Immature natural killer cell (primary cell): ENCODE results near the gene FAM3A. TPM values are rescaled to one million over a fixed set of nuclear protein-coding genes. Genes with fewer than 3 reads are reported as not detected.
A peak's percentile ranks its signal among the peaks of the same experiment; 100 is the strongest.
"Not testable (repeated sequence)": the region's sequence is repeated elsewhere in the genome, so short reads cannot be mapped to it uniquely, and the experiment has no call there.

Experiments
- DNase-seq, 3 donors: peaks; one replicate each; pipeline ENCODE4 v3.0.0; 2022; ENCODE audit warnings: mixed read lengths in 1 of 3
- H3K27ac Mint-ChIP-seq, 6 donors: one replicate each; pipeline ENCODE4 v1.8.0; 2020; ENCODE audit warnings: mixed read lengths in 6 of 6, mild to moderate bottlenecking in 5 of 6, inconsistent platforms in 4 of 6, moderate library complexity in 3 of 6
- H3K27me3 Mint-ChIP-seq, 3 donors: one replicate each; pipeline ENCODE4 v1.8.0; 2020 to 2021; ENCODE audit warnings: low read depth in 3 of 3, mild to moderate bottlenecking in 3 of 3, mixed read lengths in 3 of 3, moderate library complexity in 3 of 3, inconsistent platforms in 1 of 3
- H3K36me3 Mint-ChIP-seq, 3 donors: one replicate each; pipeline ENCODE4 v1.8.0; 2020; ENCODE audit warnings: mixed read lengths in 3 of 3, inconsistent platforms in 2 of 3, mild to moderate bottlenecking in 2 of 3
- H3K4me1 Mint-ChIP-seq, 2 donors: one replicate each; pipeline ENCODE4 v1.8.0; 2020; ENCODE audit warnings: inconsistent platforms in 2 of 2, mild to moderate bottlenecking in 2 of 2, mixed read lengths in 2 of 2, moderate library complexity in 1 of 2
- H3K4me3 Mint-ChIP-seq, 5 donors: one replicate each; pipeline ENCODE4 v1.8.0; 2020; ENCODE audit warnings: mild to moderate bottlenecking in 5 of 5, mixed read lengths in 5 of 5, inconsistent platforms in 3 of 5, moderate library complexity in 3 of 5
- H3K9me3 Mint-ChIP-seq, 6 donors: one replicate each; pipeline ENCODE4 v1.8.0; 2020; ENCODE audit warnings: mild to moderate bottlenecking in 6 of 6, mixed read lengths in 6 of 6, inconsistent platforms in 4 of 6, moderate library complexity in 3 of 6
- polyA plus RNA-seq, 3 donors: library from polyadenylated mRNA; unstranded; fragments of 300-500 nt; fragmentation: Illumina TruSeq; gene quantifications; one replicate each; pipeline ENCODE4 v1.2.3, GENCODE V29; 2021

FAM3A gene
- polyA plus RNA-seq, 3 donors from 2014 or later = 27.1 to 31.3 (median 30.1) TPM

DNA sequence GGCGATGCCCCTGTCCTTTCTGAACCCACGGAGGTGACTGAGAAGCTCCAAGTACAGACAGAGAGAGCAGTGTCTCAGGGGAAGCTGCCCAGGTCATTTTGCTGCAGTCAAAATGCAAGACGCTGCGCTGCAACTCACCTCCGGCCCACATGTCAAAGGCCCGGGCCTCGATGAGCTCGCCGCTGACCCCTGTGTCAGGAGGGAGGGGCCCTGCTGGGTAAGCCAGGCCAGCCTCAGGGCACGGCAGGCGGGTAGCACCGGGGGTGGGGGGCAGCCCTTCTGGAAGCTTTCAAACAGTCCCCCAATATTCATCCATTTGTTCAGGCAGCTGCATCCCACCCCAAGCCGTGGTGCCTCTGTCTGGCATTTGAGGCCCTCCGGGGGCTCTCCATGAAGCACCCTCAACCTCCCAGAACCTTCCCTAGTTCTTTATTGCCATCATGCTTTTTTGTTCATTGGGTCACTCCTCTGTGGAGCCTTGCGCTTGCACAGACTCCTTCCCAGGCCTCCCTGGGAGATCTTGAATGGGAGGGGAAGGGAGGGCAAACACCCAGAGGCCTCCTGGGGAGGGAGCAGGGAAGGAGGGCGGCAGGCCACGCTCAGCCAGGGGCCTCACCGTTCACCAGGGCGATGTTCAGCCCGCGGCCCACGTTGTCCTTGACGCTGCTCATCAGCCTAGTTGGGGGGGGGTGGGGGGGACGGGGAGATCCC lies 8.2 kb downstream of the FAM3A start:
- H3K9me3 Mint-ChIP-seq = no peaks in the 10 kb centered on the region
- no peak overlapping the region for H3K27ac Mint-ChIP-seq
- peaks cover 0 to 6% (median 5%) of the 10 kb centered on the region in 3 donors for H3K36me3 Mint-ChIP-seq
- H3K4me1 Mint-ChIP-seq = peaks cover 9 to 13% of the 10 kb centered on the region in 2 donors
- peaks cover 2 to 5% (median 4%) of the 10 kb centered on the region in 3 donors for H3K27me3 Mint-ChIP-seq
- no peak for DNase-seq
- H3K4me3 Mint-ChIP-seq = no peak overlapping the region

DNA sequence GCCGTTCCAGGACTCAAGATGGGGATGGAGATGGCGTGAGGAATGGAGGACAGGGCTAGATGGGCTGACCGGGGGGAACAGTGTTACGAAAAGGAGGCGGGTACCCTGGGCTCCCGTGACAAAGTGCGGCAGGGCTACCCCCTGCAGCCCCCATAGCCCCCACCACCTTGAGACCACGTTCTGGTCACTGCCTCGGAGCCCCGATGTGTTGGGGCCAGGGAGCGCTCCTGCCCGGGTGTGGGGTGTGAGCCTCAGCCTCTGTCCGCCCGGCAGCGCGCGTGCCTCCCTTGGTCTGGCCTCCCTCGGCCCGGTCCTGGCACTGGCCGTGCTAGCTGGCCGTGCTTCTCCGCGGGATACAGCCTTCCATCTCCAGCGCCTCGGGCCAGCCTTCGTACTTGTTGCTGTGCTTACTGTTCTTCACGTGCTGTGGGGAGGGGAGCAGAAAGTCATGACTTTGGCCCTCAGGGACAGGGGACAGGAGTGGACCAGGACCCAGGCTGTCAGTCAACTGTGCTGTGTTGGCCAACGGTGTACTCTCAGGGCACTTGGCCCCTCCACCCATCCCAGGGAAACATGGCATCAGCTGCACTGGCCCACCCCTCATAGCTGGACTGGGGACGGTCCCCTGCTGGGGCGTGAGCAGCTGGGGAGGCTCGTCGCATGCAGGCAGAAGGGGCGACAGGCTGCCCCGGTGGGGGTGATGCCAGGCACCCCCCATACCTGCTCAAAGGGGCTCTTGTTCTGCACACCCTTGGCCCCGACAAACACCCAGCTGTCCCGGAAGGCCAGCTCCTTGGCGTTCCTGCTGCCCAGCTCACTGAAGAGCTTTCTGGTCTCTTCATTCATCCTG lies 9.3 kb downstream of the FAM3A start:
- Mint-ChIP-seq H3K4me3 (no peak overlapping the region), H3K36me3 (peaks cover 0 to 6% (median 5%) of the 10 kb centered on the region in 3 donors), H3K9me3 (no peaks in the 10 kb centered on the region), H3K27ac (no peak overlapping the region), H3K4me1 (peaks cover 7 to 11% of the 10 kb centered on the region in 2 donors), H3K27me3 (peaks cover 2 to 5% (median 4%) of the 10 kb centered on the region in 3 donors)
- DNase-seq = no peak

DNA sequence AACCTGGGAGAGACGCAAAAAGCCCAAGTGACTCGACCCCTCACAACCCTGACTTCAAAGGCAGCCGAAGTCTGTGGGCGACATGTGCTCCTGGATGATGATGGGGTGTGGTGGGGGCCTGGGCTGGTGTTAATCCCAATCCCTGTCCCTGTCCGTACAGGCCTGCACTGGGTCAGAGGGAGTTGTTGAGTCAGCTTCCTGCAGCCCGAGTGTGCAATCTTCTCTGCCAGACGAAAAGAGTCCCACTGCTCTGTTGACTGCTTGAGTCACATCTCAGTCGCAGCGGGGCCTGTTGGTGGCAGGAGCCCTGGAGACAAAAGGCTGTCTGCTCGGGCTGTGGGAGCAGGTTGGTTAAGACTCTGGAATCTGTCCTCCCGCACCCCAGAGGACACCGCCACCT lies 10.3 kb downstream of the FAM3A start:
- H3K4me1 Mint-ChIP-seq = peaks cover 0 to 2% of the 10 kb centered on the region in 2 donors
- H3K9me3 Mint-ChIP-seq = no peaks in the 10 kb centered on the region
- H3K36me3 Mint-ChIP-seq = peaks cover 0 to 6% (median 5%) of the 10 kb centered on the region in 3 donors
- no peak overlapping the region for H3K4me3 Mint-ChIP-seq
- no peak overlapping the region for H3K27ac Mint-ChIP-seq
- H3K27me3 Mint-ChIP-seq = peaks cover 2 to 5% (median 4%) of the 10 kb centered on the region in 3 donors
- DNase-seq = no peak

DNA sequence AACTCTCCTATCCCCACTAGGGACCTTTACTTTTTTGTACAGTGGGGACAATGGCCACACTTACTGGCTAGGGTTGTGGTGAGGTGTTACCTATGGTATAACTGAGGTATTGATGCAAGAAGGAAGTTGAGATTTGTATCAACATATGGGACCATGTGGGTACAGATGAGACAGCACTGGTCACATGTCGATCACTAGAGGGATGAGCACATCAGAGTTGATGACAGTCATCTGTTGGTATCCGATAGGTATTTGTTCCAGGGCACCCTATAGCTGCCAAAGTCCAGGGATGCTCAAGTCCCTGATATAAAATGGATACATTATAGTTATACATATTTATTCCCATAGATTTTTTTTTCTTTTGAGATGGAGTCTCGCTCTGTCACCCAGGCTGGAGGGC lies 13.0 kb downstream of the FAM3A start:
- H3K27me3 Mint-ChIP-seq = peaks cover 1 to 7% (median 4%) of the 10 kb centered on the region in 3 donors
- H3K4me1 Mint-ChIP-seq = no peaks in the 10 kb centered on the region
- no peak overlapping the region for H3K27ac Mint-ChIP-seq
- no peak overlapping the region for H3K4me3 Mint-ChIP-seq
- H3K36me3 Mint-ChIP-seq = no peaks in the 10 kb centered on the region
- no peaks in the 10 kb centered on the region for H3K9me3 Mint-ChIP-seq
- DNase-seq = no peak

DNA sequence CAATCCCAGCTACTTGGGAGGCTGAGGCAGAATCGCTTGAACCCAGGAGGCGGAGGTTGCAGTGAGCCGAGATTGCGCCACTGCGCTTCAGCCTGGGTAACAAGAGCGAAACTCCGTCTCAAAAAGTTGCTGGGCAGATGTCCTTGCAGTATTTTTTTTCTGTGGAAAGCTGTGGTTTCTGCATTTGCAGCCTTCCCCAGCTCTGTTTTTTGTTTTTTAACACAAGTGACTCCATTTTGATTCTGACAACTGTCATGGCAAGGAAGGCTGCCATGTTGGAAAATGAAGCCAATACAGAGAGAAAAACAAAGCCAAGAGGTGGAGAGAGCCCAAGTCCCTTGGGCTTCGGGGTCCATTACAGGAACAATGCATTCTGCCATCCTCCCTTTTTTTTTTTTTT lies 13.9 kb downstream of the FAM3A start:
- H3K4me1 Mint-ChIP-seq = no peaks in the 10 kb centered on the region
- H3K27ac Mint-ChIP-seq = no peak overlapping the region
- no peaks in the 10 kb centered on the region for H3K9me3 Mint-ChIP-seq
- peaks cover 1 to 7% (median 4%) of the 10 kb centered on the region in 3 donors for H3K27me3 Mint-ChIP-seq
- DNase-seq = no peak
- H3K36me3 Mint-ChIP-seq = no peaks in the 10 kb centered on the region
- no peak overlapping the region for H3K4me3 Mint-ChIP-seq

DNA sequence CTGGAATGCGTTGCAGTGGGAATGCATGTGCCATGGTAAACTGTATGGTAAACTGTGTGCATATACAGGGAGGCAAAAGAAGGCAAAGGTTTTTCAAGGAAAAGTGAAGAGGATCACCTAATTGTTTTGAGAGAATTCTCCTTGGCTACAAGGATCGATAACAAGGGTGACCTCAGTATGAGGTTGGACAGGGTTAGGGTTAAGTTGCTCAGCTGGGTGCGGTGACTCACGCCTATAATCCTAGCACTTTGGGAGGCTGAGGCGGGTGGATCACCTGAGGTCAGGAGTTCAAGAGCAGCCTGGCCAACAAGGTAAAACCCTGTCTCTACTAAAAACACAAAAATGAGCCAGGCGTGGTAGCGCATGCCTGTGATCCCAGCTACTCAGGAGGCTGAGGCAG lies 14.6 kb downstream of the FAM3A start:
- not testable (repeated sequence) for H3K4me1 Mint-ChIP-seq, H3K36me3 Mint-ChIP-seq, DNase-seq, H3K4me3 Mint-ChIP-seq, H3K9me3 Mint-ChIP-seq, H3K27ac Mint-ChIP-seq, H3K27me3 Mint-ChIP-seq

DNA sequence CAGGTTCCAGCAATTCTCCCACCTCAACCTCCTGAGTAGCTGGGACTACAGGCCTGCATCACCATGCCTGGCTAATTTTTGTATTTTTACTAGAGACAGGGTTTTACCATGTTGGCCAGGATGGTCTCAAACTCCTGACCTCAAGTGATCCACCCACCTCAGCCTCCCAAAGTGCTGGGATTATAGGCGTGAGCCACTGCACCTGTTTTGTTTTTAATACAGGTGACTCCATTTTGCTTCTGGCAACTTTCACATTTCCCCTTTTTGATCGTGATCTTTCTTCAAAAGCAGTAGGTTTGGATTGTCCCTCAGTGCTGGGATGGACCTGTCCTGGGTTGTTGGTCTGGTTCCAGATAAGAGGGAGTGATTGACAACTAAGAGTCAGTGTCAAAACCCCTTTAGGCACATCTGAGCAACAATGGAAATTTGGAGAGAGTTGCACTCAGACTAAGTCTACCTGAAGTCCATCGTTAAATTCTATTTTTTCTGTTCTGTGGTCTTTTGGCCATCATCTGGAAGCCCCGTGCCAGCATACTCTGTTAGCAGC lies 19.4 kb downstream of the FAM3A start:
- H3K36me3 Mint-ChIP-seq, H3K27ac Mint-ChIP-seq, H3K4me3 Mint-ChIP-seq, H3K27me3 Mint-ChIP-seq, H3K4me1 Mint-ChIP-seq, H3K9me3 Mint-ChIP-seq, DNase-seq: not testable (repeated sequence)

DNA sequence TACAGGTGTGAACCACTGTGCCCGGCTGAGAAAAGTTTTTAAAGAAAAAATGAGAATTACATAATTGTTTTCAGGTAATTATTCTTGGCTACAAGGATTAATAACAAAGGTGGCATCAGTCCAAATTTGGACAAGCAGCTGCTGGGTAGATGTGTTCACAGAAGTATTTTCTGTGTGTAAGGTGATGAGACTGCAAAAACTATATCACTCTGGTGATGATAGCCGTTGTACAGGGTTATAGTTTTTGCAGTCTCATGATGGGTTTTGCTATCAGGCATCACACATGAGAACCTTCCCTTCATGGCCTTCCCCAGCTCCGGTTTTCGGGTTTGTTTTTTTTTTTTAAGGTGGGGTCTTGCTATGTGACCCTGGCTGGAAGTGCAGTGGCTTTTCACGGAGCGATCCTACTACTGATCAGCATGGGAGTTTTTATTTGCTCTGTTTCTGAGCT lies 20.5 kb downstream of the FAM3A start:
- no peaks in the 10 kb centered on the region for H3K9me3 Mint-ChIP-seq
- H3K36me3 Mint-ChIP-seq = no peaks in the 10 kb centered on the region
- peaks cover 0 to 8% of the 10 kb centered on the region in 2 donors for H3K4me1 Mint-ChIP-seq
- peaks cover 2 to 3% (median 3%) of the 10 kb centered on the region in 3 donors for H3K27me3 Mint-ChIP-seq
- H3K4me3 Mint-ChIP-seq = no peak overlapping the region
- H3K27ac Mint-ChIP-seq = no peak overlapping the region
- DNase-seq = no peak

DNA sequence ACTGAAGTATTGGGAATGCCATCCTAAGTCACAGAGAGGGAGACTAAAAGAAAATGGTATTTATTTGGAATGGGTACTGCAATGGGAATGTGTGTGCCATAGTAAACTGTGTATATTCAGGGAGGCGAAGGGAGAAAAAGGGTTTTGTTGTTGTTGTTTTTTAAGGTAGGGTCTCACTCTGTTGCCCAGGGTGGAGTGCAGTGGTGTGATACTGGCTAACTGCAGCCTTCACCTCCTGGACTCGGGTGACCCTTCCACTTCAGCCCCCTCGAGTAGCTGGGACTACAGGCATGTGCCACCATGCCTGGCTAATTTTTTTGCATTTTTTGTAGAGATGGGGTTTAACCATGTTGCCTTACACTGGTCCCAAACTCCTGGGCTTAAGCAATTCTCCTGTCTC lies 21.3 kb downstream of the FAM3A start:
- no peaks in the 10 kb centered on the region for H3K36me3 Mint-ChIP-seq
- H3K27ac Mint-ChIP-seq = no peak overlapping the region
- H3K27me3 Mint-ChIP-seq = peaks cover 3 to 7% (median 6%) of the 10 kb centered on the region in 3 donors
- no peak overlapping the region for H3K4me3 Mint-ChIP-seq
- H3K9me3 Mint-ChIP-seq = no peaks in the 10 kb centered on the region
- no peak for DNase-seq
- H3K4me1 Mint-ChIP-seq = peaks cover 2 to 9% of the 10 kb centered on the region in 2 donors

DNA sequence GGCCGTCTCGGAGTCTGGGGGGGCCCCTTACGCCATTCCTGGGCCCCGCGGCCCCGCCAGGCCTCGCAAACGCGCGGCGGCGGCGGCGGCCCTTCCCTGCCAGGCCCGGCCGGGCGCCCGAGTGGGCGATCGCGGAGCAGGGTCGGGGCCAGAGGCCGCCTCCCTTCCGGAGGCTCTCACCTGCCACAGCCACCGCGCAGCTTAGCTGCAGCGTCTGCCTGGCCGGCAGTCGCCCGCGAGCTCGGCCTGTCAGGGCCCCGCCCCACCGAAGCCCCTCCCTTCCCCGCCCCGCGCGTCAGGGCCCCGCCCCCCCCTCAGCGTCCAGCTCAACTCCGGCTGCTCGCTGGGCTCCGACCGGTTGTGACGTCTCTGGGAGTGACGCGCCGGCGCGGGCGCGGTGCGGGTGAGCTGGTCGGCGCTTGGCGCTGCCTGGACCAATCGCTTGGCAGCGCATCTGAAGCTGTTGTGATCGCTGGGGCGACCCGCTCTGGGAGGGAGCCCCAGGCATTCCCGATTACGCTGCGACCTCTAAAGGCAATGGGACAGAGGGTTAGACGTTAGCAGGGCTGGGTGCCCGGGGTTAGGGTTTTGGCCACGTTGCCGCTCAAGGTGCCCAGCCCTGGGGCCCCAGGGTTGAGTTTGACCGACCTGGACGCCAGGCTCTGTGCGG lies 25.5 kb downstream of the FAM3A start, which contains the start of gene SLC10A3:
TSS of gene SLC10A3 (minus strand) at position 216 of the 670 bp plus-strand sequence. CDS start 1,689 bp downstream, outside the sequence.
- H3K4me1 Mint-ChIP-seq = peaks cover 22 to 26% of the 10 kb centered on the region in 2 donors
- H3K27me3 Mint-ChIP-seq = peaks cover 1 to 11% (median 6%) of the 10 kb centered on the region in 3 donors
- DNase-seq = peak; percentile 88 to 92 (median 90)

DNA sequence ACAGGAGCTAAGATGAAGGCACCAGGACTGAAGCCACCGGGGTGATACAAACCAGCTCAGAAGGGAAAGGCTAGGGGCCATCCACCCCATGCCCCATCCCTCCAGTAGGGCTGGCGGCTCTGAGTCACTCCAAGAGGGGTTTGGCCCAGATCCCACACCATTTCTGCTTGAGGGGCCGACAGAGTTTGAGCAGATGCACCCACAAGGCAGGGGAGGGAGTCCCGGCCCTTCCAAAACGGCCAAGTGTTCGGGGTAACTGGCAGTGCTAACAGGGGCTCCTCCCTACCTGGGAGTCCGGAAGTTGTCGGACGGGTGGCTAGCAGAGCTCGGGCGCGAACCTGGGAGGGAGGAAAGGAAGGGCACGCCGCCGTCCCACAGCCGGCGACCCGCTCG lies 26.0 kb downstream of the FAM3A start:
- Mint-ChIP-seq H3K4me1 (peaks cover 22 to 28% of the 10 kb centered on the region in 2 donors), H3K9me3 (no peaks in the 10 kb centered on the region), H3K4me3 (peak overlapping the region; percentile 83 to 88 (median 87)), H3K27ac (peak overlapping the region; percentile 87 to 95 (median 94)), H3K36me3 (no peaks in the 10 kb centered on the region), H3K27me3 (peaks cover 1 to 11% (median 6%) of the 10 kb centered on the region in 3 donors)
- no peak for DNase-seq

More for the DNA sequence above, 25.5 kb downstream of the FAM3A start, which contains the start of gene SLC10A3:
- Mint-ChIP-seq H3K36me3 (no peaks in the 10 kb centered on the region), H3K9me3 (no peaks in the 10 kb centered on the region), H3K27ac (peak within 1 kb of the TSS; percentile 90 to 97 (median 95)), H3K4me3 (peak within 1 kb of the TSS; percentile 86 to 88 (median 87))

DNA sequence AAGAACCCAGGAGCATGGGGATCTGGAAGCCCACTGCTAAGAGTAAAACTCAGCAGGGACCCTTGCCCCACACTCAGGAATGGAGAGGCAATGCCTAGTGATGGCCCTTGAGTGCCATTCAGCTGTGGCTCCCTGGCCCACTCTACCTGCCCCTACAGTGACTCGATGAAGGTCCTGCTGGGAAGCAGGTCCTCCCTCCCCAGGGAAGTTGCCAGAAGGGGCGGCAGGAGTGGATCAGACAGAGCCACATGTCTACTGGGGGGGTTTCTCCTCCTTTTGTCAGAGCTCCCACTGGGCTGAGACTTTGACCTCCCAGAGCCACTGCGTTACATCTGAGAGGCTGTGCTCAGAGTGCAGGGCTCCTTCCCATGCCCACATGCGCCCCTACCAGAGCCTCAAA lies 26.9 kb downstream of the FAM3A start:
- Mint-ChIP-seq H3K36me3 (no peaks in the 10 kb centered on the region), H3K4me1 (peaks cover 22 to 28% of the 10 kb centered on the region in 2 donors), H3K27ac (peak overlapping the region; percentile 87 to 95 (median 94)), H3K9me3 (no peaks in the 10 kb centered on the region), H3K27me3 (peaks cover 1 to 11% (median 6%) of the 10 kb centered on the region in 3 donors), H3K4me3 (peak overlapping the region; percentile 83 to 88 (median 87))
- DNase-seq = no peak

DNA sequence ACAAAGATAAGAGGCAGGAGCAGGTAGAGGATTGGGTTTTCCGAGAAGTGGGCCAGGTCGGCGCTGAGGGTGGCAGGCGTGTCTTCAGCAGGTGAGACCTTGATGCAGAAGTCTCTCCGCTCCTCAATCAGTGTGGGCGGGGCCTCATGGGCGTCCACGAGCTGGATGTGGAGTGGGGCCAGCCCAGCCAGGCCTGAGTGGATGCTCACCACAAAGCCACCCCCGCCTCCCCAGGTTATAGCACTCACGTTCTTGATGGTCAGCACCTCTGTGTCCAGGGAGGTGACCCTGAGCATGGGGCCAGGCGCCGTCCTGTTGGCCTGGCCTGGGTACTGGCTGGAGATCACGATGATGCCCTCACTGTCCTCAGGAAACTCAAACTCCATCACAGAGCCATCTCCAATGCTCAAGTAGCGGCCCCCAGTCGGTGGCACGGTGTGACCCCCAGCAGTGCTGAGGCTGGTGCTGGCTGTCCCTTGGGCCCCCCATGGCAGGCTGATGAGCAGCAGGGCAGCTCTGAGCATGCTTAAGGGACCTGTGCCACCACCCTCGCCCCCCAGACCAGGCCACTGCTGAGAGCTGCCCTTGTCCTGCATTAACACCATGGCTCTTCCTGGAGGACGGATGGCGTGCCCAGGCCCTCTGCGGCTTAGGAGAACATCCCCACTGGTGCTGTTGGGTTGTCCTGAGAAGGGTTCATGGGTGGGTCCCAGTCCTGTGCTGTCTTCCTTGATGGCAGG lies 27.5 kb downstream of the FAM3A start:
- no peaks in the 10 kb centered on the region for H3K9me3 Mint-ChIP-seq
- peaks cover 1 to 11% (median 6%) of the 10 kb centered on the region in 3 donors for H3K27me3 Mint-ChIP-seq
- peaks cover 22 to 28% of the 10 kb centered on the region in 2 donors for H3K4me1 Mint-ChIP-seq
- H3K4me3 Mint-ChIP-seq = peak overlapping the region; percentile 21 to 87 (median 57)
- H3K36me3 Mint-ChIP-seq = no peaks in the 10 kb centered on the region
- DNase-seq = no peak
- H3K27ac Mint-ChIP-seq = peak overlapping the region; percentile 53 to 94 (median 84)
